Measurements from ENCODE around the gene PAM.
"Not testable (repeated sequence)": the region's sequence is repeated elsewhere in the genome, so short reads cannot be mapped to it uniquely, and the experiment has no call there.

Gene PAM

GRCh38 chr5:102946414-102946813 is 191.3 kb downstream of the PAM start:
- no peak for DNase-seq

- DNase-seq, result no peak
These were observed 191.9 kb downstream of the PAM start for GRCh38 chr5:102946971-102947370.

- DNase-seq, result peak; percentile 51
These were observed 200.4 kb downstream of the PAM start for GRCh38 chr5:102955488-102955887.

- DNase-seq, result no peak
These were observed 201.5 kb downstream of the PAM start for GRCh38 chr5:102956599-102956998.

- no peak for DNase-seq
These were observed 202.0 kb downstream of the PAM start for GRCh38 chr5:102957141-102957540.

- DNase-seq, result peak; percentile 61
These were observed 203.4 kb downstream of the PAM start for GRCh38 chr5:102958481-102959011.

GRCh38 chr5:102959055-102959454 is 203.9 kb downstream of the PAM start:
- DNase-seq, result peak; percentile 95

- DNase-seq, result no peak
These were observed 206.6 kb downstream of the PAM start for GRCh38 chr5:102961671-102962070.

- DNase-seq, result no peak
These were observed 210.5 kb downstream of the PAM start for GRCh38 chr5:102965653-102966052.

GRCh38 chr5:102969641-102970040 is 214.5 kb downstream of the PAM start:
- no peak for DNase-seq

- DNase-seq, result peak; percentile 53
These were observed 216.7 kb downstream of the PAM start for GRCh38 chr5:102971676-102972293.

- DNase-seq, result no peak
These were observed 219.1 kb downstream of the PAM start for GRCh38 chr5:102974177-102974576.

- DNase-seq, result no peak
These were observed 219.9 kb downstream of the PAM start for GRCh38 chr5:102975045-102975444.

GRCh38 chr5:102975457-102976182 is 220.5 kb downstream of the PAM start:
- DNase-seq, result peak; percentile 47

- DNase-seq, result no peak
These were observed 227.0 kb downstream of the PAM start for GRCh38 chr5:102981957-102982635.

- no peak for DNase-seq
These were observed 231.0 kb downstream of the PAM start for GRCh38 chr5:102986074-102986473.

- no peak for DNase-seq
These were observed 233.4 kb downstream of the PAM start for GRCh38 chr5:102988459-102988858.

GRCh38 chr5:102991802-102992201 is 236.7 kb downstream of the PAM start:
- no peak for DNase-seq

GRCh38 chr5:102996011-102996575 is 241.0 kb downstream of the PAM start:
- no peak for DNase-seq

- DNase-seq, result peak; percentile 30
These were observed 243.1 kb downstream of the PAM start for GRCh38 chr5:102998224-102998623.

GRCh38 chr5:102999191-102999590 is 244.1 kb downstream of the PAM start:
- no peak for DNase-seq

- not testable (repeated sequence) for DNase-seq
These were observed 244.5 kb downstream of the PAM start for GRCh38 chr5:102999621-103000020.

GRCh38 chr5:103000089-103000488 is 245.0 kb downstream of the PAM start:
- DNase-seq, result no peak

All from fibroblast of skin of back (primary cell).